Raji (cell line): ENCODE measurements around the gene MSLN.

Source experiments
- POLR2A ChIP-seq: IDR thresholded peaks from 2 replicates; pipeline ENCODE4 v1.6.1; 2011; ENCODE audit warnings: low read depth, low read length, control low read depth; ENCODE audit not compliant: insufficient read depth

The MSLN gene

DNA sequence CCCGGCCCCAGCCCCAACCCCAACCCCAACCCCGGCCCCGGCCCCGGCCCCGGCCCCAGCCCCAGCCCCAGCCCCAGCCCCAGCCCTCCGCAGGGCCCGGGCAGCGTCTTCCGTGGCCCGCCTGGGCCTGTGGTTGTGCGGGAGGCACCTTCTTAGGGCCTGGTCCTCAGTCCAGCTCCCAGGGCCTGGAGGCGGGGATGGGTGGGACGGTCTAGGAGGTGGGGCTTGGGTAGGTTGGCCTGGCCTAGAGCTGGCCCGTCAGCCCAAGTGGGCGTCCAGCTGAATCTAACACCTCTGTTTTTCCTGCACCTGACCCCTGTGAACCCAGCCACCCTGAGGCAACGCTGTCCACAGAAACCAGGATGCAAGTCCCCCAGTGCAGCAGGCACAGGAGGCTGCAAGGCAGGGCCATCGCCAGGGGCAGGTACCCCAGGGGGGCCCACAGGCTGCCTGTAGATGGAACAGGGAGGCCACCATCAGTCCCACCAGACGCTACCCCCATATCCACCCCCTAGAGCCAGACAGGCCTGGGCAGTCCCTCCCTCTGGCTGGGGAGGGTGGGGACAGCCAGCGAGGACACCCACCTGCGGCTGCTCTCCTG is 8.8 kb downstream of the MSLN start:
- TF ChIP-seq POLR2A: no peak

- no peak for TF ChIP-seq POLR2A
These were observed 9.4 kb downstream of the MSLN start for GRCh38 chr16:769934-770333.

GRCh38 chr16:770411-770810 is 9.9 kb downstream of the MSLN start:
- no peak for TF ChIP-seq POLR2A

GRCh38 chr16:772959-773358 is 12.4 kb downstream of the MSLN start:
- no peak for TF ChIP-seq POLR2A

GRCh38 chr16:774086-775001 is 13.8 kb downstream of the MSLN start:
- TF ChIP-seq POLR2A: no peak

DNA sequence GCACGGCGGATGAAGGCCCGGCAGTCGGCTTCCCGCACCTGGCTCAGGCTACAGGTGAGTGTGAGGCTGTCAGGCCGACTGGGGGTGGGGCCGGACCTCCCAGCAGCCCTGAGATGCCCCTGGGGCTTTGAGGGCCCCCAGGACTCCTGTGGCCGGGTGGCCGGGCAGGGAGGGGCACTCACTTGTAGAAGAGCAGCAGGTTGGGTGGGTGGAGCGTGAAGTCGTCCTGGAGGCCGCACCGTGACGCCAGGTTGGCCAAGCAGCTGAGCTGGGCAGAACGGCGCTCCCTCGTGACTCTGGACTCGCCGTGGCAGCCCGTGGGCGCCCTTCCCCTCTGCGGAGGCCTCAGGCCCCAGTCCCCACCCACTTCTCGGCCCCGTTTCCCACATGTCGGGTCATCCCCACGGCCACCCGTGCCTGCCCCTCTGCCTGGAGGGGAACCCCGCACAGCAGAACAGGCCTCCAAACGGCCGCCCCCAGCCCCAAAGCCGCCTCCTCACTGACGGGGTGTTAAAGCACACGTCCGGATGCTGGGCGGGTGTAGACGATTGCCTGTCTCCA is 14.8 kb downstream of the MSLN start:
- TF ChIP-seq POLR2A: no peak

GRCh38 chr16:776824-777223 is 16.3 kb downstream of the MSLN start:
- TF ChIP-seq POLR2A: no peak

DNA sequence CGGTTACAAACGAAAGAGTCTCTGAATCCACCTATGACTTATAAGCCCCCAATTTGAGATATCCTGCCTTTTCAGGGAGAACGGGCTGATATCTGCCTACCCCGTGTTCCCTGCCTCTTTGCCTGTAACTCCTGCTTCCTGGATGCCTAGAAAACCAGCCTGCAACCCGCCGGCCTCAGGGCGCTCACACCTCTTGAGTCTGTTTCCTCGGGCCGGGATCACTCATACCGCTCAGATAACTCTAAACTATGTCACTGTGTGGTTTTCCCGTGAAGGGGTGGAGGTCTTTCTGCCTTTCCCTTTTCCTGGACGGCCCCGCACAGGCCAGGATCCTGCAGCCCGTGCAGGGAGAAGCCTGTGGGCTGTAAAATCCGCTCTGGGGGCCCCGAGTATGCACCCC is 17.3 kb downstream of the MSLN start:
- TF ChIP-seq POLR2A: no peak

DNA sequence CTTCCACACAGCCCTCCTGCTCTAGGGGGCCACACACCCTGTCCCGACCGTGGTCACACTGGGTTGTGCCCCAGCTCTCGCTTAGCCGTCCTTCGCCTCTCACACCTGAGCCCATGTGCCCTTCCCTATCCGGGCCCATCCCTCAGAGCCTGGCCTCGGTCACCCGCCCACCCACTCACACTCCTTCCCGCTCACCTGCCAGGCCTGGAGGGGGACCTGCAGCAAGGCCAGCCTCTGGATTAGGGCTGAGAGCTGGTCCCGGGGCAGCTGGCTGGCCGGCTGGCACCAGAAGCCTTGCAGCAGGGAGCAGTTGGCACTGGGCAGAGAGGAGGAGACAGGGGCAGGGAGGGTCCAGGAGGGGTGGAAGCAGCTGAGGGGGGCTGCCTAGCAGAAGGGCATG is 17.9 kb downstream of the MSLN start:
- TF ChIP-seq POLR2A: no peak

- TF ChIP-seq POLR2A: no peak
These were observed 18.5 kb downstream of the MSLN start for GRCh38 chr16:778909-779527.

DNA sequence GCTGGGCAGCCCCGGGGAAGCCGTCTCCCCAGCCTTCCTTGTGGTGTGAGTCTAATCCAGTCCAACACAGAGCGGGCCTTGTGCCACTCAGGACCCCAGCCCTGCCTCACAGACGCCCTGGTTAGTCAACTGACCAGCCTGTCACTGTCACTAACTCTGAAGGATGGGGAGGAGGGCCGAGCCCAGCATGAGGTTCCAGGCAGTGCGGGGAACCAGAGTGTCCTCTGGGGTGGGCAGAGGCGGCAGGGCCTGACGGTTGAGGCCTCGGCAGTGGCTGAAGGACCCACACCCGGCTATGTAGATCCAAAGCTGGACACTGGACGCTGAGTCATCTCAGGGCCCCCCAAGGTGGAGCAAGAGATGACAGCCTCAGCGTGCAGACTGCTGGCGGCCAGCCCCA is 19.0 kb downstream of the MSLN start:
- no peak for TF ChIP-seq POLR2A

- no peak for TF ChIP-seq POLR2A
These were observed 19.8 kb downstream of the MSLN start for GRCh38 chr16:780296-780695.

DNA sequence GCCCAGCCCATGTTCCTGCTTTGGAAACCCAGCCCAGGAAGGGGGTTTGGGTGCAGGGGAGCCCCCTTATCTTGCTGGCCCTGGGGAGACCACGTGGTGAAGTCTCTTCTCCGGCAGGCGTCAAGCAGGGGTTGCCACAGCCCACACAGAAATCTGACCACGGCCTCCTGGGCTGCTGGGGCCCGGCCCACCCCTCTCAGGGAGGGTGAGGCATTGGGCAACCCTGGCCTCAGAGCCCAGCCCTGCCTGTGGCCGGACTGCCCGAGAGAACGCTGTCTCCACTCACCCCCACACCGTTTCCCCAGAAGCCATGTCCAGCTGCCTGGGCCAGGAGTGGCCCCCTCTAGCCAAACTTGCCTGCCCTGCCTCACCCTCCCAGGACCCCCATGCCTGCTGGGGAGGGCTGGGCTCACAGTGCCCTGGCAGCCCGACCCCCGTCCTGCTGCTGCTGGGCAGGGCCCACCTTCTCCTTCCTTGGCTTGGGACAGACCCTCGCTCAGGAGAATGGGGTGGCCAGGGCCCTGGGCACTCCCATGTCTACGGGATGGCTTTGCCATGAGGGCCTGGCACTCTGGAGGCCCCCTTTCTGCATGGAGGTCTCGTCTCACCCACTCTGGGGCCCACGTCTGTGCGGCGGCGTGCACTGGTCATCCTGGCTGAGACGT is 20.9 kb downstream of the MSLN start:
- no peak for TF ChIP-seq POLR2A

DNA sequence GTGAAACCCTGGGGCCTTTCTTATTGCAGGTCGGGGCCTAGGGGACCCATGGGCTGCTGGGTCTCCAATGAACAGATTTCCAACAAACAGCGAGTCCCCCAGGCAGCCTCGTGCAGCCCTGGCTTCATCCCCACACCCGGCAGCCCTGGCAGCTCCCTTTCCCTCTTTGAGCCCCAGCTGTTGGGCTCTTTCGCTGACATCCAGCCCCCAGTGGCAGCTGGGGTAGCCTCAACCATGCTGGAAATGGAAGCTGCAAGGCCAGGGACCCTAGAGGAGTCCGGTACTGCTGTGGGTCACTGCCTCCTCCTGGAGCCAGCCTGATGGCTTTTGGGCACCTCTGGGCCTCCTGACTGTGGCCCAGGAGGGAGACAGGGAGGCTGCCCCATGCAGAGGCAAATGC is 21.7 kb downstream of the MSLN start:
- no peak for TF ChIP-seq POLR2A

- TF ChIP-seq POLR2A: 0 out of 2 replicates have a peak, but pooled peaks have one; percentile 5
These were observed 22.4 kb downstream of the MSLN start for GRCh38 chr16:782766-783403.
